ENCODE measurements around the gene WDR26.
A peak's percentile ranks its signal among the peaks of the same experiment; 100 is the strongest.
"Not testable (repeated sequence)": the region's sequence is repeated elsewhere in the genome, so short reads cannot be mapped to it uniquely, and the experiment has no call there.

Gene WDR26

DNA sequence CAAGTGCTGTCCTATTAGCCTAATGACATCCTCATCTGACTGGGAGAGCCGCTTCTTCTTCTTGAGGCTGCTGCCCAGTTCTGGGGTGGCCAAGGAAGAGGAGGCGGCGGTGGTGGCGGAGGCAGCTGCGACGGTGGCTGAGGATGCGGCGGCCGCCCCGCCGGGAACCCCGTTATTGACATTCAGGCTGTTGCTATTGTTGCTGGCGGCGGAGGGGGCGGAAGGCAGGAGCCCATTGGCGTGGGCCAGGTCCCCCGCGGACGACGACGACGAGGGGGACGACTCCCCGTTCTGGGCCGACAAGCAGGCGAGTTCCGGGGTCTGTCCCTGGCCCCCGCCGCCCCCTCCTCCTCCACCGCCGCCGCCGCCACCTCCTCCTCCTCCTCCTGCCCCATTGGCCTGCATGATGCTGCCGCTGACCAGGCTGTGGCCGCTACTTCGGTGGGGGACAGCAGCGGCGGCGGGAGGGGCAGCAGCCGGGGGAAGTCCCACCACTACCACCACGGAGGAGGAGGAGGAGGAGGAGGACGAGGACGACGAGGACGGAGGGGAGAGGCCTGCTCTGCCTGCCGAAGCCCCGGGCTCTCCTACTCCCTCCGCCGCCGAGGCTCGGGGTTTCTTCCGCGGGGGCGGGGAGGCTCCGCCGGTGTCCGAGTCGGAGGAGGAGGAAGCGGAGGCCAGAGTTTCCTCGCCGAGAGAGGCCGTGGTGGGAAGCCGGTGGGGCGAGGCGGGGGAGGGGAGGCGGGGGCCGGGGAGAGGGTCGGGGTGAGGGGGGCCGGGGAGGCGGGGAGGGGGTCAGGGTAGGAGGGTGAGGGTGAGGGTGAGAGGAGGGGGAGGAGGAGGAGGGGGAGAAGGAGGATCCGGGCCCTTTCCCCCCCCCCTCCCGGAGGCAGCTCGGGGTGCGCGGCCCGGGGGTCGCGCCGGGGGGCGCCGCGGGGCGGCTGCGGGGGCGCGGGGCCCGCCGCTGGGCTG, 610 bp downstream of the WDR26 start:
- DNase-seq, result no peak

DNA sequence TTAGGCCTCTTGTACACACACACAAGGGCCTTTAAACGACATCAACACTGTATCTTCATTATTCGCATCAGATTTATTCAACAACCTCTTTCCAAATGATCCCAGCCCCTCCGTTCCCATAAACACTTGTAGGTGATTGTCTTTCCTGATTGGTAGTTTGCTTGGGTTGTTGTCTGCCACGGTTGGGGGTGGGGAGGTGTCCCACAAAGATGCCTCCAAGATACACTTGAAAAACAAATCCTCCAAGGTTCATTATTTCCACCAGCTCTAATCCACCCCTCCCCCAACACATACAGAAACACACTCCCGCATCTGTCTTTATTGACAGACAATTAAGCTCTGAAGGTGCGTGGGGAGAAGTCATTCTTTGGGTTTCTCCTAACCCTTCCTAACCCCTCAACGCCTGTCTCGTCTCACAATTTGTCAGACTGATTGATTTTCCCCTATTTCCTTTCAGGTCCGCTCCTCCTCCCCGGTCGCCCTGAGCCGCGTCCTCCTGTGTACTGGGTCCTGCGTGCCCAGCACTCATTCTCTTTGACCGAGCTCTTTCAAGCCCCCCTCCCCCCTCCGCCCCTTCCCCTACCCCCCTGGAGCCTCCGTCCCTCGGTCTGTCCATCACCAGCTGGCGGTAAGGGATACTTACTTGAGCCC, 1.4 kb downstream of the WDR26 start:
- no peak for DNase-seq

DNA sequence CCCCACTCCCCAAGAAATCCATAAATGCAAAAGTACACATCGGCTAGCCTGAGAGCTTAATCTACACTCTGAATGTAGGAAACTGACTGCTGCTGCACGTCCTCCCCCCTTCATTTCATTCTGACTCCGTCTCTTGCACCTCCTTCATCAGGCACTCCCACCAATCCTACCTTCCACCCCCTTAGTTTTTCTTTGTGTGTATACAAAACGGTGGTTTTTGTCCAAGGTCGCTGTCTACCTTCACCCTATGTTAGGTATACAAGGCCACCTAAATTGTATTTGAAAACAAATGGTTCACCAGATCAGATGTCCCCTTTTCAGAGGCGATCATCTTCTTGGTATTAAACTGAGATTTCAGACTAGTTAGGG, 1.9 kb downstream of the WDR26 start:
- no peak for DNase-seq

GRCh38 chr1:224432146-224432545, 2.5 kb downstream of the WDR26 start:
- no peak for DNase-seq

- no peak for DNase-seq
Measured at GRCh38 chr1:224431726-224432125, 2.9 kb downstream of the WDR26 start.

DNA sequence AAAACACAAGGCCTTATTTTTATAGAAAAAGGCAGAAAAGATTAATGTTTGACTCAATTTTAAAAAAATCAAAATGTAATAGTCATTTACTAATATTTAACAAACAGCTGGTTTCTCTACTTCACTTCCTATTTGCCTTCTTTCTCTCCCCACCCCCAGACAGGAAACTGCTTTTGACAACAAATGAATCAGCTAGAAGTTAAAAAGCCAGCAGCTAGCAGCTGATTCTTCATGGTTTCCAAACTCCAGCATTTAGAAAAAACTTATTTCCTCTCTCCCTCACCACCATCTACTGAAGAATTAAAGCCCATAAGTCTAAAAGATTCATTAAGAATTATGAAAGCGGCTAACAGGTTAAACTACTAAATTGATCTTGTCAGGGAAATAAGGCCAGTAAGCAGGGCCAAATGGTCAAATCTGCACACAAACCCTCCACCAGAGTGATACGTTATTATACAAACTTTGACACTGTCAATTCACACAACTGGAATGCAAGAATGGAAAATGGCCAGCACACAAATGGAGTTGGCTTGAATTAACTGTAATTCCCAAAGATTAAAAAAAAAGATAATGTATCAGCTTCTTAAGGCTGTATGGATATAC, 4.0 kb downstream of the WDR26 start:
- peak; percentile 40 for DNase-seq

DNA sequence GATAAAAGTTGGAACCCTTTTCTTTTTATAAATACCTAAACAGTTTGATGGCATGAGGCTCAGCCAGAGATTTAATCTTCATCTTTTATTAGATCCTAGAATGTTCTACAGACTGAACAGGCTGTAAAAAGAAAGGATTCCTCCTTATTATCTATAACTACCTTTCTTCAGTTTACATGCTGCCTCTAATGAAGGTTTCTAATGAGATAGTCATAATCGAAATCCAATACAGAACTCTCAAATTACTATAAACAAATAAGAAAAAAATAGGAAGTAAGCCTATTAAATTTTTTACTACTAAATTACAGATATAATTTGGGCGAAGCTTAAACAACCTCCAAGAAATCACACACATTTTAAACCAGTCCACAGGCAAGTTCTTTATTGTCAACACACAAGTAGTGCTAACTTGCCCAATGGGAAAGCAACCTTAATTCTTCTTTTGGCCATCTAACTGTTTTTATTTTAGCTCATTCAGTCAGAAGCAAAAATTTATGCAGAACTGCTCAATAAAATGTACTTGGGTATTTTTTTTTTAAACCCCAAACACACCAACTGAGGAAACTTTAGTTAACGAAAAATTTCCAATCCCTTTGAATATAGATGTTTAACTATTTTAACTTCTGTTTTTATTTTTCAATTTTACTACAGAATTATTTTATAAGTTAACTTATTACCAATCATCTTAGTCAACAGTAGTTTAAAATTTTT, 4.8 kb downstream of the WDR26 start:
- DNase-seq, result no peak

DNA sequence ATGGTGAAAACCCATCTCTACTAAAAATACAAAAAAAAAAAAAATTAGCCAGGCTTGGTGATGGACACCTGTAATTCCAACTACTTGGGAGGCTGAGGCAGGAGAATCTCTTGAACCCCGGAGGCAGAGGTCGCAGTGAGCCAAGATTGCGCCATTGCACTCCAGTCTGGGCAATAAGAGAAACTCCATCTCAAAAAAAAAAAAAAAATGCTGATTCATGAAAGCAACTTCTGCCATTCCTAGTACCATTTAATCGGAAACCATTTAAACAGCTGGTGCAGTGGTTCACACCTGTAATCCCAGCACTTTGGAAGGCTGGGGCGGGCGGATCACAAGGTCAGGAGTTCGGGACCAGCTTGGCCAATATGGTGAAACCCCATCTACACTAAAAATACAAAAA, 5.9 kb downstream of the WDR26 start:
- DNase-seq, result not testable (repeated sequence)

DNA sequence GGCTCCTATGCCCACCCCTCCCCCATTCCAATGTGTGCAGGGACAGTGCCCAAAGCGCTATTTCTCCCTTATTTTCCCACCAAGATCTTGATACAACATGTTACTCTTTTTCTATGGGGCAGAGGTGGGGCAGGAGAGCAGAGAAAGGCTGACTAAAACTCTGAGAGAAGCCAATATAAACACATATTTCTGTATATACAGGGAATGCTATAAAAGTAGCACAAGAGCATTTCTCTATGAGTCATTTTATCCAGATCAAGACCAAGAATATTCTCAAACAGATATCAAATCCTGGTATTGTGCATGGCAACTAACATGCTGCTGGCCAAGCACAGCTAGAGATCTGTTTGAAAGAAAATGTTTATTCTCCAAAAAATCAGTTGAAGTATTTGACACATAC, 7.3 kb downstream of the WDR26 start:
- no peak for DNase-seq

GRCh38 chr1:224426869-224427268, 7.7 kb downstream of the WDR26 start:
- DNase-seq, result not testable (repeated sequence)

DNA sequence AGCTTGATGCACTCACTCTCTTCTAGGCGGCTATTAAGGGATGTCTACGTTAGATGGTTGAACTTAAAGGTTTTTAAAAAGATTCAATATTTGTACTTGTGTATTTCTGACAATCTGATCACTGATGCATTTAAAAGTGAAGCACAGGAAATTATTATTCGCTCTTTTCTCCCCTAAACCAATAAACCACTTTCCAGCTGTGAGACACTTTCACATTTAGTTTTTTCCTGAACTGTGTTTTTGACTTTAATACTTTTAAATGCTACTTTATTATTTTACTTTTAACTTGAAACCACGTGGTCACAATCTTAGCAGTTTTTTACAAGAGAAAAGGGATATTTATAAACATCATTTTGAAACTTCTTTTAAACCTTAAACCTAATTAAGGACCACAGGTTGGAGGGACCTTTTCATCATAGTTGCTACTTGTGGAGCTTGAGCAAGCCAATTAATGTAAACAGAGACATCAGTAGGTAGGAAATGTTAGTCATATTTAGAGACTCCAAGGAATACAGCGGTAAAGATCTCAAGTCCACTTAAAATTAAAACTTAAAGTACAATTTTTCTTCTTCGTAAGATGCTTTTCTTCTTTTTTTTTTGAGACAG, 9.2 kb downstream of the WDR26 start:
- DNase-seq, result no peak

- DNase-seq, result no peak
Measured at GRCh38 chr1:224420106-224420505, 14.5 kb downstream of the WDR26 start.

DNA sequence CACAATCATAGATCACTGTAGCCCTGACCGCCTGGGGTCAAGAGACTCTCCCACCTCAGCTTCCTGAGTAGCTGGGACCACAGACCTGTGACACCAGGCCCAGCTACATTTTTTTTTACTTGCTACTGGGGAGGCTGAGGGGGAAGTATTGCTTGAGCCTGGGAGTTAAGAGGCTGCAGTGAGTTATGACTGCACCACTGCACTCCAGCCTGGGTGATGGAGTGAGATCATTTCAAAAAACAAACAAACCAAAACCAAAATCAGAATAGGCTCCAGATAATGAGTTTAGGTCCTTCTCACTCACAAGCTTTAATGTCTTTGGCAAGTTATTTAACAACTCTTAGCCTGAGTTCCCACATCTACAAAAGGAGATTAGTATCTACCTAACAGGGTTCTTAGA, 22.8 kb downstream of the WDR26 start:
- no peak for DNase-seq

GRCh38 chr1:224408294-224408590, 26.4 kb downstream of the WDR26 start:
- no peak for DNase-seq

DNA sequence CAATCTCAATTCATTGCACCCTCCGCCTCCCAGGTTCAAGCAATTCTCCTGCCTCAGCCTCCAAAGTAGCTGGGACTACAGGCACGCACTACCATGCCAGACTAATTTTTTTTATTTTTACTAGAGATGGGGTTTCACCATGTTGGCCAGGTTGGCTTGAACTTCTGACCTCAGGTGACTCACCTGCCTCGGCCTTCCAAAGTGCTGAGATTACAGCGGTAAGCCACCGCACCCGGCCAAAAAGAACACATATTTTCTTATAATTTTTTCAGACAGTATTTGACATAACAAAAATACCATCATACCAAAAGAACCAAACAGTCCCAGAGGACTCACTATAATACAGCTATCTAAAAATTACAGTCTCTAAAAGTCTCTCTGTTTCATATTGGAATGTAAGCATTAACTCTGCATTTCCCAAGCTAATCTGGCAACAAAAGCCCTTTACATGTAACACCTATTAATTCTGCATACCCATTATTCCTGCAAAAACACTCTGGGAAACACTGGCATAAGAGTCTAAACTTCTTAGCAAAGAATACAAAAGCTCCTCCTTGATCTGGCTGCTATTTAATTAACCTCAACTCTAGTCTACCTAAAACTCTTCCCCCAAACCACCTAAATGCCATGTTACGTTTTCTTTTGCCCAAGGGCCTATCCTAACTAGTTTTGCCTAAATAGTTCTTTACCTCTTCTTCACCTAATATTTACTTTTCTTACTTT, 26.9 kb downstream of the WDR26 start:
- no peak for DNase-seq

DNA sequence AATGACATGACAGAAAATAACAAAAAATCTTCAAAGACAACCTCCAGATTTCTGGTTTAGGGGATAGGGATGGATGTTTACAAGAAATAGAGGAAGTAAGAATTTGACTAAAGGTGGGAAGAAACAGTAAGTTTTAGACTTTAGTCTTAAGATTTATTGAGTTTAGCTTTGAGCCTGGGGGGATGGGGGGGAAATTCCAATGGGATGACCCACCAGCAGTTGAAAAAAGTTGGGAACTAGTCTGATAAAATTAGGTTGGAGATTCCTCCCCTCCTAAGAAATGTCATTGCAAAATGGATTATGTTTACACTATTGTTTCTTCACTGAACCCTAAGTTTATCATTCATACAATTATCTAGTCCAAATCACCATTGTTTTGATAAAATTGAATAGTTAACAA, 28.4 kb downstream of the WDR26 start:
- no peak for DNase-seq

DNA sequence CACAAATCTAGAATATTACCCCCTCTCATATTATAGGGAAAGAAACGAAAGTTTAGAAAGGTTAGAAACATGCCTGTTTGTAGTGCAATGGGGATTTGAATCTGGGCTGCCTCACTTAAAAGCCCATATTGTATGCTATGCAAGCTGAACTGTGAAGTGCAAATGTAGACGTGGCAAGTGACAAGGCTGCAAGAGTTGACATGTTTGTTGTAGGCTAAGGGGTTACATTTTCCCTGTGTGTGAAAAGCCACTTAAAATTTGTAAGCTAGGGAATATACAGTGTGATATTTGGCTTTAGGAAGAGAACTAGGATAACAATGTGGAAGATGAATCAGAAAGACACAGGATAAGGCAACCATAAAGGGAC, 29.0 kb downstream of the WDR26 start:
- DNase-seq, result no peak

DNA sequence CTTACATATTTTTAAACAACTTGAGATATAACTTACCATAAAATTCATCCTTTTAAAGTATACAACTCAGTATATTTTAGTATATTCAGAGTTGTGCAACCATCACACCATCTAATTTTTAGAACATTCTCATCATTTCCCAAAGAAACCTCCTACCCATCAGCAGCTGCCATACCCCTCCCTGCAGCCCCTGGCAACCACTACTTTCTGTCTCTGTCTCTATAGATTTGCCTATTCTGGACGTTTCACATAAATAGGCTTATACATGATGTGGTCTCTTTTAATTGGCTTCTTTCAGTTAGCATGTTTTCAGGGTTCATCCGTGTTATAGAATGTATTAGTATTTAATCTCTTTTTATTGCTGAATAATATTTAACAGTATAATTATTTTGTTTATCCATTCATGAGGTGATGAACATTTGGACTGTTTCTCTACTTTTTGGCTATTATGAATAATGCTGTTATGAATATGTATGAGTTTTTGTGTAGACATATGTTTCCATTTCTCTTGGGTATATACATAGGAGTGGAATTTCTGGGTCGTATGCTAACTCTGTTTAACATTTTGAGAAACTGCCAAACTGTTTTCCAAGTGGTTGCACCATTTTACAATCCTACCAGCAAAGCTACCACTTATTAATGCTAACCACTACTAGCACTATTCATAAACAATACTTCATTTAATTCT, 29.5 kb downstream of the WDR26 start:
- no peak for DNase-seq

GRCh38 chr1:224402472-224403036, 32.0 kb downstream of the WDR26 start:
- no peak for DNase-seq

DNA sequence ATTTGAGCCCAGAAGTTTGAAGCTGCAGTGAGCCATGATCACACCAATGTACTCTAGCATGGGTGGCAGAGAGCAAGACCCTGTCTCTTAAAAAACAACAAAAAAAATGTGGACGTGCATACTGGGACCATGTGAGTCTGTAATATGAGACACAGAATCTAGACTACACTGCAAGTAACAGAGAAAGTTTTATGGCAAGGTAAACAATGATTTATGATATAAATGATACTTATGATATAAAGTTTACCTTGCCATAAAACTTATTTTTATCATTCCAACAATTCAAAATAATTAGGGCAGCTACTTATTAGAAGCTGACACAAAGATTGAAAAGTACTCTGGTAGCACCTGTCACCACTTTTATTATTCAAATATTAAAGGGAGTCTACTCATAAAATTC, 34.7 kb downstream of the WDR26 start:
- no peak for DNase-seq

- DNase-seq, result no peak
Measured at GRCh38 chr1:224393294-224393693, 41.3 kb downstream of the WDR26 start.

All from GF-D8 (cell line).